HG02759 (cell line): ENCODE results near the gene LIX1L.
A peak's percentile ranks its signal among the peaks of the same experiment; 100 is the strongest.

Experiments
- ATAC-seq: cut with Tn5 transposase; IDR thresholded peaks from one replicate; pipeline ENCODE4 v1.9.1; 2021; ENCODE audit warnings: mild to moderate bottlenecking, moderate library complexity; ENCODE audit not compliant: unreplicated experiment

The LIX1L gene

DNA sequence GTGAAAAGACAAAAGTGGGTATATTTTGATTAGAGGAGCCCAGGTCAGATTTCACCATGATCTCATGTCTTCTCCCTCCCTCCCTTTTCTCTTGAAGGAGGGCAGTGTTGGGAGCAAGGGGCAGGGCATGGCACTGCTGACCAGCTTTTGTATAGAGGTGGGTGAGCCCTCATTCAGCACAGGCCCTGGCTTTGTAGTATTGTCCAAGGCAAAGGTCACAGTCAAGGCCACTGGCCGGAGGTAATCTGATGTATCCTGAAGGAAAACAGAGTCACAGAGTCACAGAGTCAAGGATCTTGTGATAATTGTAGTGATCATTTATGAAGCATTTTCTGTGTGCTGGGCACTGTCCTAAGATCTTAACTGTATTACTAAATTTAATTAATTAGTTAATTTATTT, 59.8 kb downstream of the LIX1L start:
- ATAC-seq, result no peak

DNA sequence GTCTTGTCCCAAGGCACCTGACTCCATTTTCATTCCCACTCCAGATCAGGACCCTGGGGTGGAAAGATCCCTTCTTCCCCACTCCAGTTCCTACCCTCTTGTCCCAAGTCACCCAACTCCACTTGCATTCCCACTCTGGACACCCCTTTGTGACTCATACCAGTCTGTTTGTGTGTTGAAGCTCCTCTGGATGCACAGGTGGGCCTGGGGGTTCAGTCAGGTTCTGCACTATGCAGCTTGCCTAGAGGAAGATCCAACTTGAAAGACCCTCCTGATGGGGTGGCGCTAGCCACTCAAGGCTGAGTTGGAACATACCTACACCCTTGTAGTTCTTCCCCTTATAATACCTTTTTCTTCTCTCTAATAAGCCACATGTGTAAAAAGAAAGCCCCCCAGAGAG, 62.3 kb downstream of the LIX1L start:
- no peak for ATAC-seq

DNA sequence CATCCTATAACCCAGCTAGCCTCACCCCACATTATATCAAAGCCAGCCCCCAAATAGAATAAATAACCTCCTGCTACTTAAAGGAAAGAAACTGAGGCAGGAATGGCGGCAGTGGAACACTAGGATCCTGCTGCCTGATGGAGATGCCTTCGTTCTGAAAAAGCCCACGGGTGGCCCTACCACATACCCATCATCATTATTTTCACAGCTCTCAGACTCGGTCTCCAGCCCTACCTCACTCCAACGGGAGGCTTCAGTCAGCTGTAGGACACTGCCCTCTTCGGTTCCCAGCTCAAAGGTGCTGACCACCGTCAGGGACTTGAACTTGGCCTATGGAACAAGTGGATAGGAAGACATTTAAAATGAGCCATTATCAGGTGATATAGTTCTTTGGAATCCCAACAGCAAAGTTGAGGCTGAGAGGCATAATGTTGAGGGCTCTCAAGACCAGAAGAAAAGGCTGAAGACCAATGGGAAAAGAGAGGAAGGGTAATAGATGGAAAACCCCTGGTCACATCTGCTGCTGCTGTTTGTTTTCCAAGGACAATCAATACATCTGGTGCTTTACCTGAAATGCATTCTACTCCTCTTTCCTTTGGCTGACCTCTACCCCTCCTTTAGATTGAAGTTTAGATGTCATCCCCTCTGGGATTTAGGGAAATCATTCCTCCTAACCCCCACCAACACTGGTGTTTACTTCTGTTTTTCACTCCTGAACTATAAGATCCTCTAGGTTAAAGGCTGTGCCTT, 64.3 kb downstream of the LIX1L start:
- ATAC-seq, result no peak

DNA sequence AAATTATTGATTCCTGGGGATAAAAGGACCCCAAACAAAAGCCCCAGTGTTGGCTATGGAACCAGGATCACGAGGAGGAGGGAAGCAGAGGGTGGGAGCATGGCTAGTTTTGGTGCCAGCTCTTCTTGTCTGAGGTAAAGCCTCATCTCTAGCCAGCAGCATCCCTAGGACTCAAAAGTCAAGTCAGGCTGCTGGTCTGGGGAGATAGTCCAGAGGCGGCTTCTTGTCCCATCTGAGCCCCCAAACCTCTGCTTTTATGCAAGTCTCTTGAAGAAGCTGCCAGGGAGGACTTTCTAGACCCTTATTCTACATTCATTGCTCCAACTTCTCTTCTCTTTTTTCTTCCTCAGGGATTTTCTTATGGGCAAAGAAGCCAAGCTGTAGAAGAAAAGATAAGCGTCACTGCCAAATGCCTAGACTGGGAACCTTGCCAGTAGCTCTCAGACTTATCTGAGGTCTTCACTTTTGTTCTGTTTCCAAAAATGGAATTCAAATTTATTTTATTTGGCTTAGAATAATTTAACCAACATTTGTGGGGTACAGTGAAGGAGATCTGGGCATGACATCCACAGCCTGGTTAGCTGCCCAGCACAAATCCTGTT, 65.2 kb downstream of the LIX1L start:
- ATAC-seq, result no peak

DNA sequence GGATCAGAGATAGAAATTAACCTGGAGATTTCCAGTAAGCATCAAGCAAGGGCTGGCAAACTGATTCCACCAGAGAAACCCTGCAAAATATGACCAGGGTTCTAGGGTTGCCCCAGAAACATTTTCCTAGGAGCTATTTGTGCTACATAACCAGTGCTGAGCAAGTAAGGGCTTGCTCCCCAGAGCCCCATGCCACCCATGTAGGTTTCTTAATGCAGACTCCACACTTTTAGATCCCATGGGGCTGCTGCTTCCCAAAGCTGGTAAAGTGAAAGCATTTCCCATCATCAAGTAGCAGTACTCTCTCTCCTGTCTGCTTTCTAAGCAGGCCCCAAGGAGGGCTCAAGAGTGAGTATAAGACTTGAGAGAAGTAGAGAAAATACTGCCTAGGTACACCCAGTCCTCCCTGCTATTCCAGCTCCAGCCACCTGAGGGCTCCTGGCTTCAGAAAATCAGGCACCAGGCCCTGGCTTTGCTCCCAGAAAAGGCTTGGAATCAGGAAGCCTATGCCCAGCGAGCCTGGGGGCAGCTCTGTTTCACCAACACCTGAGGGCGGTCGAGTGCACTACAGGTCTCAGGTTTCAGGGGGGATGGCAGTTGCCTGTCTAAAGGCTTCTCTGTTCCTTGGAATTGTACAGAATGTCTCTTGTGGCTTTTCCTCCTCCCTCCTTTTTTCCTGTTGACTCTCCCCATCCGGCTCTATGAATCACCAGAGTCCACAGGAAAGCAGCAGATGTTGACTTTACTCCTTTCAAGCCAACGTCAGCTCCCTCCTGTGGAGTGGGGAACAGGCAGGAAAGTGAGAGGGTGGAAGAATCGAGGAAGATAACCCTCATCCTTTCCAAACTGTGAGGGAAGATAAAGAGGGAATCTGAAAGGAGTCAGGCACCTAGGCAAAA, 66.0 kb downstream of the LIX1L start:
- no peak for ATAC-seq

DNA sequence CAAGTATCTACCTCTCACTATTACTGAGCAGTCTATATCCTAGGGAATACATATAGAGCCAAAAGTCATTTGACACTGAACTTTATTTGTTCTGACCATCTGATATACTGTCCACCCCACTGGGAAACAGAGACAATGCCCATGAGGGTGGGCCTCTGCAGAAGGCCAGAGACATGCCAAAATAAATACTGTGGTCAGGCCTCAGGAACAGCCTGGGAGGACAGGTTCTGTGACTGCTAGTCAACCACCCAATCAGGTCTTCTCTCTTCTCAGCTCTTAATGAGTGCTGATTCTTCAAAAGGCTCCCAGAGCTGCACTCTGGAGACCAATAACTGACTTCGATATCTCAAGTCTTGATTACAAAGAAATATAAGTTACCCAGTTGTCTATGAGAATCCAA, 66.7 kb downstream of the LIX1L start:
- no peak for ATAC-seq

DNA sequence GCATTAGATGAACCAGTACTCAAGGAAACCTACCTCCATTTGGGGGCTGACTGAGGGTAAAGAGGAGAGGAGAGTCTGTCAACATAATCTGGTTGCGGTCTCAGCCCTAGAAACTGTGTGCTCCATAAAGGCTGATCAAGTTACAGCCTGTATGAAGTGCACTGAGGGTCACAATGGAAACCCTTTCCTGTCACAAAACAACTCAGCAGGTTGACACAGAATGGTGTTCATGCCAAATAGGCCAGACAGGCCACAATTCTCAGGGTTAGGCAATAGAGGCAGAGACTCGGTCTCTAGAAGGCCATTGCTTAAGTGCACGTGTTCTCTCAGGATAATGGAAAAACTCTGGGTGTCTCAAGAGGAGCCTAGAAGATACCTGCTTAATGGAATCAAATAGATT, 68.1 kb downstream of the LIX1L start:
- ATAC-seq, result no peak

DNA sequence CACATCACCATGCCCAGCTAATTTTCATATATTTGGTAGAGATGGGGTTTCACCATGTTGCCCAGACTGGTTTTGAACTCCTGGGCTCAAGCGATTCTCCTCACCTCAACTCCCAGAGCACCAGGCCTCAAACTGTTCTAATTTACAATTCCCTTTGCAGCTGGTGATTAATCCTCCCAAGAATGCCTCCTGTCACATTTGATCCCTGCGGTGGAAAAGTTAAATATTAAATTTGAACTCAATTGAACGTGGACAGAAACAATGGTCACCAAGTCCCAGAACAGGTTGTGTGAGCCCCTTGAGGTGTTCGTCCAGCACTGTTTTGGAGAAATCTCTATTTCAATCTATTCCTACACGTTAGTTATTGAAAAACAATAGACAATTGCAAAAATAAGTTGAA, 70.2 kb downstream of the LIX1L start:
- ATAC-seq, result no peak

DNA sequence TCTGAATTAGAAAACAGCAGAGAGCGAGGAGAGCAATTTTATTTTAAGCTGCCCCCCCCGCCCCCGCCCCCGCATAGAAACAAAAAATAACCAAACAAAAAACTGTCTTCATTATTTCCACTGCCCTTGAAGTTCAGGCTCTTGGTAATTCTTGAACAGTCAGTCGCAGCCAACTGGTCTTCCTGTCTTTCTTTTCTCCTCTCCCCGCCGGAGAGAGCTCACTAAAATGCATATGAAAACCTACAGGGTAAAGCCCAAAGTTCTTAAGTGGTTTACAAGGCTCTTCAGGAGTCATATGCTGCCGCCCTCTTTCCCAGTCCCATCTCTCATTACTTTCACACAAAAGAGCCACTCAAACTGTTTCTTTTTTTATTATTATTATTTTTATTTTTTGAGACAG, 71.0 kb downstream of the LIX1L start:
- no peak for ATAC-seq

DNA sequence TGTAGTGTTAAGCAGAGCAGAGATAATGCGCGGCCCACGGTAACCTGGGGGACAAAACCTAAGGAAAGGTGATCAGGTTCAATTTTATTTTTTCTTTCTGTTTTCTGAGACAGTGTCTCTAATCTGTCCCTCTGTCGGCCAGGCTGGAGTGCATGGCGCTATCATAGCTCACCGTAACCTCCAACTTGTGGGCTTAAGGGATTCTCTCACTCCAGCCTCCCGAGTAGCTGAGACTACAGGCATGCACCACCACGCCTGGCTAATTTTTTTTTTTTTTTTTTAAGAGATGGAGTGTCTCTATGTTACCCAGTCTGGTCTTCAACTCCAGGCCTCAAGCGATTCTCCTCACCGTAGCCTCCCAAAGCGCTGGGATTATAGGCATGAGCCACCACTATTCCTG, 71.4 kb downstream of the LIX1L start:
- ATAC-seq, result no peak

DNA sequence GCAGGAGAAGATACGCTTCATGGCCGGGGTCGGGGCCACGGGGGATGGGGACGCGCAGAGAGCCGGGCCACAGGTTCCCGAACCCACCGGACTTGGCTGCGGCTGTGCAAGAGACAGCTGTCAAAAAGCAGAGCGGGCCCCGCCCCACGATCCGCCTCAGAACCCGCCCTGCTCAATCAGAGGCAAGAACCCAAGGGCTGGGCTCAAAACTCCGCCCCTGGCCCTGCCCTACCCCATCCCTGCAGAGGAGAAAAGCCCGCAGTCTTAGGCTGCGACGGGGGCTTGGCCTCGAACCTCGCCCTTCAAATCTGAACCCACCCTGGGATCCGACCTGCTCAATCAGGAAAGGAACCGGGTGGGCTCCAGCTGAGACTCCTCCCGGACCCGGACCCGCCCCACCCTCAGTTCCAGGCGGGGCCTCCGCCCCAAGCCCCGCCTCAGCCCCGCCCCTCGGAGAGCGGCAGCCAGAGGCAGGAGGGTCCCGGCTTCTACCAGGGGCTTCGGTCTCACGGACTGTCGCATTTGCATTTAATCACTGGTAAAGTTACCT, 72.0 kb downstream of the LIX1L start, which contains the start of gene ANKRD35:
Gene ANKRD35, minus strand, starts transcription at position 129 of the 550 bp plus-strand sequence. Its CDS starts 108 bp downstream, at position 21.
- peak; percentile 99 for ATAC-seq

DNA sequence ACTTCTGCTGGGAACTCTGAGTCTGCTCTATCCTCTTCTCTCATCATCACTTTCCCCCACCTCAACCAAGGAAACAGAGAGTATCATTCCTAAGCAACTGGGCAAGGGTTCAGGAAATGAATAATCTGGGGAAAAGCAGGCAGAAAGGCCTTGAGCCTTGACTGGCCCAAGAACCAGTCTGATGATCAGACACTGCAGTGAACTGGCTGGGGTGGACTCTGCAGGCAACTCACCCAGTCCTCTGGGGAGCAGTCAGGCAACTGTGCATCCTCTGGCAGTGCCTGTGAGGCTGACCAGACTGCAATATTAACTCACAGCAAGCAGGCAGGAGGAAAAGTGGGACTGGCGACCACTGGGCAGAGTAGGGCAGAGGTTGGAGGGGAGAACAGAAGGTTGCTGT, 73.1 kb downstream of the LIX1L start:
- ATAC-seq, result no peak
